GM12864 (cell line): ENCODE results near the gene PRKAR1A.

Source experiments
- DNase-seq: peaks from one replicate; pipeline ENCODE4 v3.0.0-alpha.2; 2011; ENCODE audit warnings: low read depth
- H3K4me3 ChIP-seq: 2 replicates; pipeline ENCODE4 v1.5.1; 2011; ENCODE audit warnings: mild to moderate bottlenecking, low read depth, low read length, control low read depth
- TF ChIP-seq, protein P1 (sequence below): IDR thresholded peaks from 2 replicates; pipeline ENCODE4 v1.5.1; 2011; ENCODE audit warnings: low read depth, mild to moderate bottlenecking, moderate library complexity, low read length, control low read depth, inconsistent platforms; ENCODE audit errors: missing control alignments

PRKAR1A gene

DNA sequence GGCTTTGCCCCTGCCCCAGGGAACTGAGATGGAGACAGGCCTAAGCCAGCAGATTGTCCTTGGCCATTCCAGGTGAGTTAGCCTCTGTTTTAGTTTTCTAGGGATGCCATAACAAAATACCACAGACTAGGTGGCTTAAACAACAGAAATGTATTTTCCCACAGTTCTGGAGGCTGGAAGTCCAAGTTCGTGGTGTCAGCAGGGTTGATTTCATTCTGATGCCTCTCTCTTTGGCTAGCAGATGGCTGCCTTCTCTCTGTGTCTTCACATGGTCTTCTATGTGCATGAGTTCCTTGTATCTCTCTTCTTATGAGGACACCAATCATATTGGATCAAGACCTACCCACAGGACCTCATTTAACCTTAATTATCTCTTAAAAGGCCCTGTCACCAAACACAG, 76.1 kb downstream of the PRKAR1A start:
- DNase-seq = no peak
- TF ChIP-seq, protein P1, sequence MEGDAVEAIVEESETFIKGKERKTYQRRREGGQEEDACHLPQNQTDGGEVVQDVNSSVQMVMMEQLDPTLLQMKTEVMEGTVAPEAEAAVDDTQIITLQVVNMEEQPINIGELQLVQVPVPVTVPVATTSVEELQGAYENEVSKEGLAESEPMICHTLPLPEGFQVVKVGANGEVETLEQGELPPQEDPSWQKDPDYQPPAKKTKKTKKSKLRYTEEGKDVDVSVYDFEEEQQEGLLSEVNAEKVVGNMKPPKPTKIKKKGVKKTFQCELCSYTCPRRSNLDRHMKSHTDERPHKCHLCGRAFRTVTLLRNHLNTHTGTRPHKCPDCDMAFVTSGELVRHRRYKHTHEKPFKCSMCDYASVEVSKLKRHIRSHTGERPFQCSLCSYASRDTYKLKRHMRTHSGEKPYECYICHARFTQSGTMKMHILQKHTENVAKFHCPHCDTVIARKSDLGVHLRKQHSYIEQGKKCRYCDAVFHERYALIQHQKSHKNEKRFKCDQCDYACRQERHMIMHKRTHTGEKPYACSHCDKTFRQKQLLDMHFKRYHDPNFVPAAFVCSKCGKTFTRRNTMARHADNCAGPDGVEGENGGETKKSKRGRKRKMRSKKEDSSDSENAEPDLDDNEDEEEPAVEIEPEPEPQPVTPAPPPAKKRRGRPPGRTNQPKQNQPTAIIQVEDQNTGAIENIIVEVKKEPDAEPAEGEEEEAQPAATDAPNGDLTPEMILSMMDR = no peak
- H3K4me3 ChIP-seq = no peak overlapping the region

DNA sequence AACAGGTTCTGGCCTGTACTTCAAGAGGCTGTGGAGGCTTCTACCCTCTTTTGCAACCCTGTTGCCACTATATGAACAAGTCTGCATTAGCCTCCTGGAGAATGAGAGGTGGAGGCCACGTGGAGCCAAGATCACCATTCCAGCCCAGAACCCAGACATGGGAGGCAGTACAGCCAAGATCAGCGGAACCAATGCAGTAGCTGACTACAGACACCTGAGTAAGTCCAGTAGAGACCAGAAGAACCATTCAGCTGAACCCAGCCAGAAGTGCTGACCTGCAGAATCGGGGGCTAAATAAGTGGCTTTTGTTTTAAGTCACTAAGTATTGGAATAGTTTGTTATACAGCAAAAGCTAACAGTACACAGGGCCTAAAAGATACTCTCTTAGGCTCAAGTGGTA, 76.9 kb downstream of the PRKAR1A start:
- no peak for DNase-seq
- no peak overlapping the region for H3K4me3 ChIP-seq
- TF ChIP-seq, protein P1 = no peak

DNA sequence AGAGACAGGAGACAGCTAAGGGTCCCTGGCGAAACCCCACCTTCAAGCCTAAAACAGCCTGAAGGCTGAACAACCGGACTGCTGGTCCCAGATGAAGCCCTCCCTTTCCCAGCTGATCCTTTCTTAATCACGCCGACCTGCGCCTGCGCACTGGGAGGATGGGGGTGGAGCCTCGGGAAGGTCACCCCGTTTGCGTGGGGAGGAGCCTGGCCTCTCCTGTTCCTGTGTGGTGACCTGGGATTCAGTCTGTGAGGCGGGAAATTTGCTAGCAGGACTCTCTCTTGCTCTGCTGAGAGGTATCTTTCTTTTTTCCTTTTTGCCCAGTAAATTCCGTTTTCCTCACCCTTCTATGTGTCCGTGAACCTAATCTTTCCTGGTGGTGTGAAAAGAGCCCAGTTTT, 79.4 kb downstream of the PRKAR1A start:
- DNase-seq = no peak
- H3K4me3 ChIP-seq = no peak overlapping the region
- TF ChIP-seq, protein P1 = no peak

DNA sequence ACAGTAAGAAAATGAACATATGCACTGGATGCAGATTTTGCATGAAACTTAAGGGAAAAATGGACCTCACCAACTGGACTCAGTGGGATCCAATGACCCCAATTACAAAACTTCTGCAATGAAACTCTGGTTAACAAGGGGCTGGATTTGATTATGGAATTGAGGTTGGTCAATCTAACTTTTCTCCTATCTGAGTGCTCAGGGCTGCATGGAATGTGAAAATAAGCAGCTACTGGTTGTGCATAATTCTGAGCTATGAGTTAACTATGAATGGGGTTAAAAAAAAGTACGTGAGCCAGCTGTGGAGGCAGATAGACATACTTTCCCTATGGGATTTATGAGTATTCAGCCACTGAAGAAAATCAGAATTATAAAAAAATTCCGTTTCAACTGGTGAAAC, 79.8 kb downstream of the PRKAR1A start:
- no peak for DNase-seq
- no peak overlapping the region for H3K4me3 ChIP-seq
- TF ChIP-seq, protein P1 = no peak

DNA sequence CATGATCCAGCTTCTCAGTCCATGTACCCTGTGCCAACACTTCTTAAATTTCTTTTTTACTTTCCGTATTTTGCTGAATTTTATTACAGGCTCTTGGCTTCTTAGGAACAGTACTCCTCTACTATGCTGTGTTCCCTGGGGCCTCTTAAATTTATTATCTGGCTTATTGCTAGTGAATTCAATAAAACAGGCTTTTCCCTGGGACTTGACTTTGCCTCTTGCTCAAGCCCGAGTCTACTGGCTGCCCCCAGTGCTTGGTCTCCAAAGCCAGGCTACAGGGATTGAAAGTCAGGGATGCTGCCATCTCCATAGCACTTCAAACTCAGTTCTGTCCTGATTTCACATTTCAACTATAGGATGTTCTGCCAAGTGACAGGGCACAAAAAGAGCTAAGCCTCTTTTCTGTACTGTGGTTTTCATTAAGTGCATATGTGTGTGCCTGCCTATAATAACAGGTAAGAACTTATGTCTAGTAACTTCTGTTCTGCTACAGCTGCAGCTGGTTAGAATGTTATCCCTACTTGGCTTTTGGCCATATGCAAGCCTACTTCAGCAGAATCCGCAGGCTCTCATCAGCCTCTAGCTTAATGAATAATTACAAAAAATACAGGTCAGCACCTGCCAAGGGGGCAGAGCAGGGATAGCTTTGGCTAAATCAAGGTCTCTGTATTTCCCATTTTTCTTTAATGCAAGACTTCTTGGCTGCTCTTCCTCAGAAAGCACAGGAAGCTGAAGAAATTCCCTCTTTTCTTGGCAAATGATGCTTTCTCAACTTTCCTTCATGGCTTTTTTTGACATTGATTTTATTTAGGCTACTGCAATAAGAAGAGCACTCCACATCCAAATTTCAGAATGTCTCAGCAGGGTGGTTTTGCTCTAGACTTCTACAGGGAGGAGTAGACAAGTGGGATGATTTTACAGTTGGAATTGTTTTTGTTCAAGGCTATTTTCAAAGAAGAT, 80.7 kb downstream of the PRKAR1A start:
- no peak for DNase-seq
- H3K4me3 ChIP-seq = no peak overlapping the region
- TF ChIP-seq, protein P1 = no peak

DNA sequence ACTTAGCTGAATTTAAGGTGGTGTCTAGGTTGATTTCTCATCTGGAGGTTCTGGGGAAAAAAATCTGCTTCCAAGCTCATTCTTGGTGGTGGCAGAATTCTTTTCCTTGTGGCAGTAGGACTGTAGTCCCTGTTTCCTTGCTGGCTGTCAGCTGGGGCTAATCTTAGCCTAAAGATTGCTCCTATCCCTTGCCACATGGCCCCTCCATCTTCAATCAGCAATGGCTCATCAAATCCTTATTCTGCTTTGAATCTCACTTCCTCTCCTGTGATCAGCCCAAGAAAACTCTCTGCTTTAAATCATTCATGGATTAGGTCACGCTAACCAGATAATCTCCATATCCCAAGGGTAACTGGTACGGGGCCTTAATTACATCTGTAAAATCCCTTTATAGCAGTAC, 82.3 kb downstream of the PRKAR1A start:
- TF ChIP-seq, protein P1 = no peak
- no peak for DNase-seq
- no peak overlapping the region for H3K4me3 ChIP-seq

DNA sequence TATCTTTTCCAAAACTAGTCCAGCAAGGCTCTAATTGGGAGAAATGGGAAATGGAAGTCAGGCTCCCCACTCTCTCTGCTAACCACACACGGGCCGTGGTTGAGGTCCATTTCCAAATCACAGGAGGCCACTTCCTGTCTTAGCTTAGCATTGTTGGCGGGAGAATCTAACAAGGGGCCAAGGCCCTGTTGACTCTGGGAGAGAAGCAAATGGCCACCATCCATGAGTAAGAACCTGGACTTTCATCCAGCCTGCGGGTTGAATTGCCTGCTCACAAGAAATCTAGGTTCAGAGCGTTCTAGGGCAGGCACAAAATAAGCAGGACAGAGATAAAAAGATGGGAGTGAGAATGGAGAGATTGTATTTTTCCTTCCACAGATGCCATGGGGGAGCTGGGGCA, 83.3 kb downstream of the PRKAR1A start:
- H3K4me3 ChIP-seq = no peak overlapping the region
- TF ChIP-seq, protein P1 = no peak
- DNase-seq = no peak
